Lower leg skin (tissue), 3 donors: ENCODE data around the gene ADAM8.

Experiments used
- CTCF ChIP-seq, 3 donors: fragments of 450-650 bp; IDR thresholded peaks; one replicate each; pipeline ENCODE4 v1.5.1; 2016; ENCODE audit warnings: antibody characterized with exemption in 3 of 3, mild to moderate bottlenecking in 3 of 3, moderate library complexity in 2 of 3
- POLR2A ChIP-seq, 2 donors: fragments of 450-650 bp; IDR thresholded peaks; one replicate each; pipeline ENCODE4 v1.6.1; 2016 to 2017; ENCODE audit warnings: antibody characterized with exemption in 2 of 2, mild to moderate bottlenecking in 1 of 2, moderate library complexity in 1 of 2

- TF ChIP-seq CTCF (IDR thresholded peaks at IDR 0.05), result no peak
- TF ChIP-seq POLR2A (IDR thresholded peaks at IDR 0.05), result no peak
Observed at GRCh38 chr10:133237241-133237587, 39.5 kb downstream of the ADAM8 start.
